Suppressor macrophage (primary cell): ENCODE results near the gene PTPRS.
"Not testable (repeated sequence)": the region's sequence is repeated elsewhere in the genome, so short reads cannot be mapped to it uniquely, and the experiment has no call there.

Experiments
- DNase-seq, 4 experiments: peaks; one replicate each; pipeline ENCODE4 v3.0.0-alpha.2; 2020 to 2022
- total RNA-seq, 17 experiments: gene quantifications; one replicate each; lab custom pipeline; 2026; ENCODE audit warnings: mixed read lengths in 6 of 17, inconsistent platforms in 3 of 17; lab: John Stamatoyannopoulos, UW

Gene PTPRS
- 0 to 6.4 (median 0.07) reads per million in 17 experiments for total RNA-seq

- peak; percentile 43 to 77 (median 52) for DNase-seq
Measured at GRCh38 chr19:5340637-5341447, at the start of gene PTPRS. PTPRS (minus strand) TSS chr19:5340812; CDS start chr19:5286140, 54,672 bp downstream.

DNA sequence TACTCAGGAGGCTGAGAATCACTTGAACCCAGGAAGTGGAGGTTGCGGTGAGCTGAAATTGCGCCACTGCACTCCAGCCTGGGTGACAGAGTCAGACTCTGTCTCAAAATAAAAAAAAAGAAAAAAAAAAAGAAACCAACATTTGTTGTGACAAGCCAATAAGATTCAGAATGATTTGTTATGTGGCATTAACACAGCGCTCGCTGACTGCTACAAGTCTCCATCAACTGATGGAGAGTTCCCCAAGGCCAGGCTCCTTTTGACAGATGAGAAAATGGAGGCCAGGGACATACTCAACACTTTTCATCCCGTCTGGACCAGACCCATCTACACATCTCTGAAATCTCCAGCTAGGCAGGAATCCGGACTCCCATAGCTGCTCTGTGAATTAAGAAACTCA is 48.7 kb upstream of the PTPRS start:
- DNase-seq, result no peak

DNA sequence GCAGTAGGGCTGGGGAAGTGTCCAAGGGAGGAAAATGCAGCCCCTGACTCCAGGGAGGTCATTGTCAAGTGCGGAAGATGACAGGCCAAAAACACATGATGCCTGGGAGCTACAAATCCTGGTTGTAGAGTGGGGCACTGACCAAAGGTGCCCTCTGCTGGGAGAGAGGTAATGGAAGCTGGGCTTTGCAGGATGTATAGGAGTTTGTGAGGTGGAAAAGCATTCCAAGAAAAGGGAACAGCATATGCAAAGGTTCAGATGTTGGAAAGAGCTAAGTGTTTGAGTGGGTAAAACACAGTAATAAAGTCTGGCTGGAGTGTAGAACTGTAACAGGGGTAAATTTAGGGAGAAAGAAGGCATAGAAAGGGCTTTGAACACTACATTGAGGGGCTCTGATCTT is 46.9 kb upstream of the PTPRS start:
- no peak for DNase-seq

DNA sequence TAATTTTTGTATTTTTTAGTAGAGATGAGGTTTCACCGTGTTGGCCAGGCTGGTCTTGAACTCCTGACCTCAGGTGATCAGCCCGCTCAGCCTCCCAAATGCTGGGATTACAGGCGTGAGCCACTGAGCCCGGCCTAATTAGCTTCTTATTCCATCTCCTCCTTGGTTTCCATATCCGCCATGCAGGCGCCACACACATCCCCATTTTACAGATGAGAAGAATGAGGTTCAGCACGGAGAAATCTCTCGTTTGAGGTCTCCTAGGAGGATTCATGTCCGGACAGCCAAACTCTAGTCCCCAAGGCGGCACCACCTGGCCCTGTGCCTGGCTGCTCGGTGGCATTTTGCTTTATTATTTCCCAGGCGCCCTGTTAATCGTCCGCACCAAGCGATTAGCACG is 46.2 kb upstream of the PTPRS start:
- no peak for DNase-seq

- DNase-seq, result not testable (repeated sequence)
Measured at GRCh38 chr19:5381197-5381596, 40.6 kb upstream of the PTPRS start.

GRCh38 chr19:5380215-5380919 is 39.8 kb upstream of the PTPRS start:
- no peak for DNase-seq

DNA sequence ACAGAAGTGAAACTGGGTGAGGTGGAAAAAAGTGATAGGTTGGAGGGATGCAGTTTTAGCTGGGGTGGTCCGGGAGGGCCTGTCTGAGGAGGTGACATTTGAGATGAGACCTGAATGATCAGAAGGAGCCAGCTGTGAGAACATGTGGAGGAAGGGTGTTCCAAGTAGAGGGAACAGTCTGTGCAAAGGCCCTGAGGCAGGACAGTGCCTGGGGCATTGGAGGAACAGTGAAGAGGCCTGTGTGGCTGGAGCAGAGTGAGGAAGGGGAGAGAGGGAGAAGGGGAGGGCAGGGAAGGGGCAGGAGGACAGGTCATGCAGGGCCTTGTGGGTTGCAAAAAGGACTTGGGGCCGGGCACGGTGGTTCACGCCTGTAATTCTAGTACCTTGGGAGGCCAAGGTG is 36.3 kb upstream of the PTPRS start:
- DNase-seq, result no peak

DNA sequence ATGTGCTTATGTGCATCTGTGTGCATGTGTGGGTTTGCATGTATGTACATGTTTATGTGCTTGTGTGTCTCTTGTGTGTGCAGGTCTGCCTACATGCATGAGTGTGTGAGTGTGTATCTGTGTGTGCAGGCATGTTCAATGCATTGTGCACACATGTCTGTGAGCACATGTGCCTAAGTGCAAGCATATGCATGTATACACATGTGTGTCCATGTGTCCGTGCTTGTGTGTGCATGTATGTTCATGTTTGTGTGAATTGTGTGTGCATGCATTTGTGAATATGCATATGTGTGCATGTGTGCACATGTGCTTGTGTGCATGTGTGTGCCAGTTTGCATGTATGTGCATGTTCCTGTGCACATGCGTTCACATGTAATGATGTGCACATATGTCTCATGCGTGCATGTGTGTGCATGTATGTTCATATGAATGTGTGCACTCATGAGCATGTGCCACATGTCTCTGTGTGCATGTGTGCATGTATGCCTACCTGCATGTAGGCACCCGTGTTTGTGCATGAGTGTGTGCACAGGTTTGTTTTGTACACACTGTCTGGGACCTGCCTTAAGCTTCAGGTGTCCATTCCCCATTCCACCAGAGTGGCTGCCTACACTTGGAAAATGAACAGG is 32.1 kb upstream of the PTPRS start:
- DNase-seq, result no peak

GRCh38 chr19:5369962-5370367 is 29.4 kb upstream of the PTPRS start:
- peak; percentile 40 to 70 (median 44) for DNase-seq

DNA sequence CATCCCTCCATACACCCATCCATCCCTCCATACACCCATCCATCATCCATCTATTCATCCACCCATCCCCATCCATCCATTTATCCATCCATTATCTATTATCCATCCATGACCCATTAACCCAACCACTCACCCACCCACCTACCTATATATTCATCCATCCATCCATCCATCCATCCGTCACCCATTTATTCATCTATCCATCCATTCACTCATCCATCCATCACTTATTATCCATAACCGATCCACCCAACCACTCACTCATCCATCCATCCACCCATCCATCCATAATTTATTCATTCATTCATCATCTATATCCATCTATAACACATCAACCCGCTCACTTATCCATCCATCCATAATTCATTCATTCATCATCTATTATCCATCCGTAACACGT is 28.7 kb upstream of the PTPRS start:
- no peak for DNase-seq

DNA sequence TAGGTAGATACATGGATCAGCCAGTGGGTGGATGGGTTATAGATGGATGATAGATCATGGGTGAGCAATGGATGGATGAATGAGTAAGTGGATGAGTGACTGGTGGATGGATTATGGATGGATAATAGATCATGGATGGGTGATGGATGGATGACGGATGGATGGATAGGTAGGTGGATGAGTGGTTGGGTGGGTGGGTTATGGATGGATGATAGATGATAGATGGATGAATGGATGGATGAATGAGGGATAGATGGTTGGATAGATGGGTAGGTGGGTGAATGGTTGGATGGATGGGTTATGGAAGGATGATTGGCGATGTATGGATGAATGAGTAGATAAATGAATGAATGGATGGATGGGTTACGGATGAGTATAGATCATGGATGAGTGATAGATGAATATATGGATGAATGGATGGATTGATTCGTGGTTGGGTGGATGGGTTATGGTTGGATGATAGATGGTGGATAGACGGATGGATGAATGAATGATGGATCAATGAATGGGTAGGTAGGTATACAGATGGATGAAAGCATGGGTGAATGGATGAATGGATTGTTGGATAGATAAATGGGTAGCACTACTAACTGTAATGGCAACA is 27.0 kb upstream of the PTPRS start:
- no peak for DNase-seq

DNA sequence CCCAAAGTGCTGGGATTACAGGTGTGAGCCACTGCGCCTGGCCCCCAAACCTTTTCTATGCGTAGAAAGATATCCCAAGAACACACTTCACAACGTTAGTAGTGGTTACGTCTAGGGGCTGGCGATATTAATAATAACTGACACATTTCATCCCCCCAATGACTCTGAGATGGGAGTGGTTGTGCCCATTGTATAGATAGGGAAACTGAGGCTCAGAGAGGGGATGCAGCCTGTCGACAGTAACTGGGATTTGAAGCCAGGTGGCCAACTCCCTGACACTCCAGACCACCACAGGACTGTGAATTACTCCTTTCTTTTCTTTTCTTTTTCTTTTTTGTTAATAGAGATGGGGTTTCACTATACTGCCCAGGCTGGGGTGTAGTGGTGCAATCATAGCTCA is 25.3 kb upstream of the PTPRS start:
- no peak for DNase-seq

DNA sequence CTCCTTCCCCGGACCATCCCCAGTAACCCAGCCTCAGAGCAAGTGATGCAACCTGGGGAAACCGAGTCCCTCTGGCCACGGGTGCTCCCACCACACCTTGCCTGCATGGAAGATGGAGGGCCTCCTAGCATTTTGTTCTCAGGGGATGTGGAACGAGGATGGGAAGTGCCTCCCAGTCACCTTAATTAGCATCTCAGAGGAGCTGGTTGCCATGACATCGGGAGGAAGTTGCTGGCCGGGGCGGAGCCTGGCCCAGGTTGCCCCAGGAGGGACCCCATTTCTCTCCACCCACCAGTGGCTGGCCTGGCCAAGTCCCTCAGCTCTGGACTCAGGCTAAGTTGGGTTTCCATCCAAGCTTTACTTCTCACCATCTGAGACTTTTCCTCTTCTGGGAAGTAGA is 24.1 kb upstream of the PTPRS start:
- no peak for DNase-seq

DNA sequence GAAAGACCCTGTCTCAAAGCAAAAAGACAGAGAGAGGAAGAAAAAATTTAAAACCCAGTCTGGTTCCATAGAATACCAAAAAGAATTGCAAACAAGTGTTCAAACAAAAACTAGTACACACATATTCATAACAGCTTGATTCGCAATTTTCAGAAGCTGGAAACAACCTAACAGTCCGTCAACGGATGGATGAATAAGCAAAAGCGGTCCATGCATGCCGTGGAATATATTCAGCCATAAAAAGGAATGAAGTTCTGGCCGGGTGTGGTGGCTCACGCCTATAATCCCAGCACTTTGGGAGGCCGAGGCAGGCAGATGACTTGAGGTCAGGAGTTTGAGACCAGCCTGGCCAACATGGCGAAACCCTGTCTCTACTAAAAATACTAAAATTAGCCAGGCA is 21.2 kb upstream of the PTPRS start:
- DNase-seq, result not testable (repeated sequence)

DNA sequence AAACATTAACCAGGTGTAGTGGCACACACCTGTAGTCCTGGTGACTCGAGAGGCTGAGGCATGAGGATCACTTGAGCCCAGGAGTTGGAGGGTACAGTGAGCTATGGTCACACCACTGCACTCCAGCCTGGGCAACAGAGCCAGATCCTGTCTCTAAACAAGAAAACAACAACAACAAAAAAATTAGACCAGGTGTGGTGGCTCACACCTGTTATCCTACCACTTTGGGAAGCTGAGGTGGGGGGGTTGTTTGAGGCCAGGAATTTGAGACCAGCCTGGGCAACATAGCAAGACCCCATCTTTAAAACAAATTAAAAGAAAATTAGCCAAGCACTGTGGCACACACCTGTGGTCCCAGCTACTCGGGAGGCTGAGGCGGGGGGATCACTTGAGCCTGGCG is 20.8 kb upstream of the PTPRS start:
- DNase-seq, result no peak

- no peak for DNase-seq
Measured at GRCh38 chr19:5360003-5360780, 19.6 kb upstream of the PTPRS start.

- no peak for DNase-seq
Measured at GRCh38 chr19:5358173-5358800, 17.7 kb upstream of the PTPRS start.

DNA sequence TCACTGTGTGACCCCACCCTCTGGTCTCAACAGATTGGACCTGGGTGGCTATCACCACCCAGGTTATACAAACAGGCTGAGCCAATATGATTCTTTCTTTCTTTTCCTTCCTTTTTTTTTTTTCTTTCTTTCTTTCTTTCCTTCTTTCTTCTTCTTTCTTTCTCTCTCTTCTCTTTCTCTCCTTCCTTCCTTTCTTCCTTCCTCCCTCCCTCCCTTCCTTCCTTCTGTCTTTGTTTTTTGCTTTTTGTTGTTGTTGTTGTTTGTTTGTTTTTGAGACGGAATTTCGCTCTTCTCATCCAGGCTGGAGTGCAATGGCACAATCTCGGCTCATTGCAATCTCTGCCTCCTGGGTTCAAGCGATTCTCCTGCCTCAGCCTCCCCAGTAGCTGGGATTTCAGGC is 17.0 kb upstream of the PTPRS start:
- no peak for DNase-seq

DNA sequence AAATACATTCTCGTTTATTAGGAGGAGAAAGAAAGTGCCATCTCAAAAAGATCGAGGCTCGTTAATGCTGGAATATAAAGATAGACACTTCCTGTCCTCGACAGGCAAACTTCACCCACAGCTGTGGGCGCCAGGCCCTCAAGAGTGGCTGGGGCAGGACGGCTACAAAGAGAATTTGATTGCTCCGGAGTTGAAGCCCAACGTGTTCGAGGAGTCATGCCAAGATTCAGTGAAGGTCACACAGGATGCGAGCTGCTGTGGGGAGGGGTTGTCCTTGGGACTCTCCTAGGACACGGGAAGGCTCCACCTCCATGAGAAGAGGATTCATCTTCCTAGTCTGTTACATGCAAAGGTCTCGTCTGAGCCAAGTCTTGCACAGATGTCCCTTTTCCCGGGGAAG is 16.3 kb upstream of the PTPRS start:
- DNase-seq, result no peak

GRCh38 chr19:5356428-5356827 is 15.8 kb upstream of the PTPRS start:
- DNase-seq, result peak in 2 of 4 experiments; percentile 17 to 24

- DNase-seq, result no peak
Measured at GRCh38 chr19:5355693-5356092, 15.1 kb upstream of the PTPRS start.

DNA sequence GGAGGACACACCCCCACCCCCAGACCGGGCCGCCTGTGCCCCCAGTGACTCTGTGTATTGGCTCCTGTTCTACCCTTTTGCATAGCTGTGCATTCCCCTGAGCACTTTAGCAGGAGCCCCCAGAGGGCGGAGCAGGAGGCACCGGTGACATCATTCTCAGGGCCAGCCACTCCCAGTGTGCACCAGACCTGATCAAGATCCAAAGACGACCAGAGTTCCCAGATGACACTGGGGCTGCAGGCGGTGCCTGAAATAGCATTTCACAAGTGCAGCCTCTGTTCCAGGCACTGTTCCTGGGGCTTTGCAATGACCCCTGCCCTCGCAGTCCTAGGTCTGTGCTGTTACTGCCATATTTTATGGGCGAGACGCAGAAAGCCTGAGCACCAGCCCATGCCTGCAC is 14.5 kb upstream of the PTPRS start:
- no peak for DNase-seq
